Endothelial cell of umbilical vein (primary cell): ENCODE results near the gene ZNF423.

Experiments used
- CTCF ChIP-seq, 2 donors: IDR thresholded peaks; 1 replicate in 1 of 2; 2 replicates in 1 of 2; pipeline ENCODE4 v1.5.1; 2011; ENCODE audit warnings: low read length in 2 of 2, mild to moderate bottlenecking in 2 of 2, moderate library complexity in 2 of 2, control low read depth in 1 of 2, inconsistent platforms in 1 of 2, low read depth in 1 of 2; ENCODE audit not compliant: insufficient read depth in 1 of 2; ENCODE audit errors: extremely low read depth in 1 of 2
- EZH2 ChIP-seq: IDR thresholded peaks from 2 replicates; pipeline ENCODE4 v1.6.1; 2012; ENCODE audit warnings: borderline replicate concordance, low read depth, mild to moderate bottlenecking, moderate library complexity, low read length, inconsistent platforms; ENCODE audit not compliant: severe bottlenecking
- JUN ChIP-seq: IDR thresholded peaks from 2 replicates; pipeline ENCODE4 v1.6.1; 2011; ENCODE audit warnings: borderline replicate concordance, low read depth; ENCODE audit not compliant: insufficient read length, insufficient read depth
- MAX ChIP-seq: IDR thresholded peaks from 2 replicates; pipeline ENCODE4 v1.6.1; 2011; ENCODE audit not compliant: insufficient read depth, insufficient read length
- MYC ChIP-seq: IDR thresholded peaks from one replicate; pipeline ENCODE4 v1.6.1; 2011; ENCODE audit warnings: mild to moderate bottlenecking, low read depth, low read length
- POLR2A ChIP-seq: IDR thresholded peaks from 2 replicates; pipeline ENCODE4 v1.6.1; 2012; ENCODE audit warnings: low read depth, mild to moderate bottlenecking, control low read depth, low read length
- POLR2AphosphoS5 ChIP-seq: IDR thresholded peaks from 2 replicates; pipeline ENCODE4 v1.6.1; 2012; ENCODE audit warnings: low read depth, mild to moderate bottlenecking, control low read depth, low read length, moderate library complexity; ENCODE audit not compliant: insufficient read depth

- TF ChIP-seq POLR2A, result no peak
- TF ChIP-seq POLR2AphosphoS5, result no peak
- TF ChIP-seq CTCF (IDR thresholded peaks at IDR 0.05; ENCODE audit: extremely low read depth in 1 of 2, insufficient read depth in 1 of 2, low read depth in 1 of 2, low read length in 2 of 2), result no peak
- no peak for TF ChIP-seq JUN
- TF ChIP-seq EZH2, result no peak
- no peak for TF ChIP-seq MYC
- TF ChIP-seq MAX, result no peak
Measured at GRCh38 chr16:49869731-49870130, 13.8 kb upstream of the ZNF423 start.
